Activated CD4-positive, alpha-beta T cell treated with anti-CD3 and anti-CD28 coated beads, Interleukin-2, amount 50 U/mL, for 24 hours (primary cell): ENCODE measurements around the gene PTPRC.

Source experiments
- DNase-seq, 2 donors: peaks; one replicate each; pipeline ENCODE4 v3.0.0-alpha.2; 2020; ENCODE audit warnings: low read depth in 1 of 2, low spot score in 1 of 2

The PTPRC gene

GRCh38 chr1:198641966-198642668 is 3.3 kb downstream of the PTPRC start:
- DNase-seq, result no peak

GRCh38 chr1:198642983-198643382 is 4.1 kb downstream of the PTPRC start:
- DNase-seq, result no peak

- DNase-seq, result no peak
Measured at GRCh38 chr1:198643808-198644207, 5.0 kb downstream of the PTPRC start.

- no peak for DNase-seq
Measured at GRCh38 chr1:198647055-198647454, 8.2 kb downstream of the PTPRC start.

DNA sequence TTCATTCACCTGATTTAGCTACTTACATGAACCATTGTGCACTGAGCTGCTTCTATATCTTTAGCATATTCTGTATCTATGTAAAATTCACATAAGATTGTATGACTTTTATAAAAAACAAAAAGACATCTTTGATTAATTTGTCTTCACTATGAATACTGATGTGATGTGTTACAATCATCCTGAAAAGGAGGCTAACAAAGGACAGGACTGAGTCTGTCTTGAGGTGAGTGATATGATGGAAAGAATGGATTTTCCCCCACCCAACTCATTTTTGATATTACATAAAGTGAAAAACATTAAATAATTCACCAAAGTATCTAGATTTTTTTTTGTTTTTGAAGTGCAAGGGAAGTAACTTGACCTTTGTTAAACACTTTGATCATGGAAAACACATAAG is 9.8 kb downstream of the PTPRC start:
- no peak for DNase-seq

GRCh38 chr1:198649232-198649967 is 10.6 kb downstream of the PTPRC start:
- DNase-seq, result no peak

DNA sequence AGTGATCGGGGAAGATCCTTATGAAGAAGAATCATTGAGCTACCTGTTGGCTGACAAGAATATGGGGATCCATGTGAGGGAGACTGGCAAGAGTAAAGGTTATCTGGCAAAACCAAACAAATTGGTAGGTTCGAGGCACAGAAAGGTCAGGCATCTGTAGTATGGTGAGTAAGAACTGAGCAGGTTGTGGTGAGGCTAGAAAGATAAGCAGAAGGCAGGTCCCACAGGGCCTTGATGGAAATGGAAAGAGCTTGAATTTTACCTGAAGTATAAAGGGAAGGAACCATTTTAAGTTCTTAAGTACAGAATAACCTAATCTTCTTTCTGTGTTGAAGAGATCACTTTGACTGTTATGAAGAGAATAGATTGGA is 11.1 kb downstream of the PTPRC start:
- DNase-seq, result no peak

- no peak for DNase-seq
Measured at GRCh38 chr1:198650506-198650905, 11.7 kb downstream of the PTPRC start.

- no peak for DNase-seq
Measured at GRCh38 chr1:198651650-198652400, 13.0 kb downstream of the PTPRC start.

DNA sequence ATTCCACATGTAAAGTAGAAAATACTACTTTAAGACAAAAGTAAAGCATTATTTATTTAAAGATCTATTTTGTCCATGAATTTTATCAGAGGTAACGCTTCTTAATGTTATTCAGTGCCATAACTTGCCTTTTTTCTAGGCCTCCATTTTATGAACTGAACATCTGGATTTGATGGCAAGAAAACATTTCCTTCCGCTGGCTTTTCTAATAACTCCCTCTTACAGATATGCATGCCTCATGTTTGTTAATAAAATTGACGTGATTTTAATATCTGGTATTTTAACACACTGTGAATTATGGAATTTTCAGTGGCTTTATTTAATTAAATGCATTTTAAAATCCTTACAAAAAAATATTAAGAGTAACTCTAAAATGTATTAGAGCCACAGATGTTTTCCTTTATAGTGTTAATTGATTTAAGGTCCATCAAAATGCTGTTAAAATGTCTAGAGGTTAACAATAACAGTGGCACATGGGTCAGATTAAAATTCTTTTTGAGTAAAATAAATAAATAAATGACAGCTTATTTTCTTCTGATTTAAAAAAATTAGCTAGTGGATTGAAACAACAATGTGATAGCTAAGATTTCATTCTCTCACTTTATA is 15.1 kb downstream of the PTPRC start:
- no peak for DNase-seq

DNA sequence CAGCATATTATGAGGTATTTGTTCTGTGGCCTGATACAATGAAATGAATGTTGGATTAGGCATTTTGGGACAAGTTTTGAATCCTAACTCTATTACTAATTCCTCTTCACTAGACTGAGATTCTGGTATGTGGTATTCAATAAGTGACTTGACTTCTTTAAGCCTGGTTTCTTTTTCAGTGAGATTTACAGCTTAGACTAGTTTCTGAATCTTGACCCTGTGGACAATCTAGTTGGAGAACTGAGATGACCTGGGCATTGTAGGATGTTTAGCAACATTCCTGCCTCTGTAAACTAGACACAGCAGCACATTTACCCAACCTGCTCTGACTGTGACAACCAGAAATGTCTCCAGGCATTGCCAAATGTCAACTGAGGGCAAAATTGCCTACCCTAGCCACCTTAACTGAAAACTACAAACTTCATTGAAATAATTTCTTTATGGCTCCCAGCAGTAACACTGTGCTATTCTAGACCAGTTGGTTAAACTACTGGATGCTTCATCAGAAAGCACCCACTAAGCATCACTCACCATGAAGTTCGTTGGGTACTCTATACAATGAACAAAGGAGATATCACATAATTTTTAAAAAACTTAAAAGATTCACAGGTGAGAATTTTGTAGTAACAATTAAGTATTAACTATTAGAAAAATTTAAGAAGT is 16.8 kb downstream of the PTPRC start:
- no peak for DNase-seq

DNA sequence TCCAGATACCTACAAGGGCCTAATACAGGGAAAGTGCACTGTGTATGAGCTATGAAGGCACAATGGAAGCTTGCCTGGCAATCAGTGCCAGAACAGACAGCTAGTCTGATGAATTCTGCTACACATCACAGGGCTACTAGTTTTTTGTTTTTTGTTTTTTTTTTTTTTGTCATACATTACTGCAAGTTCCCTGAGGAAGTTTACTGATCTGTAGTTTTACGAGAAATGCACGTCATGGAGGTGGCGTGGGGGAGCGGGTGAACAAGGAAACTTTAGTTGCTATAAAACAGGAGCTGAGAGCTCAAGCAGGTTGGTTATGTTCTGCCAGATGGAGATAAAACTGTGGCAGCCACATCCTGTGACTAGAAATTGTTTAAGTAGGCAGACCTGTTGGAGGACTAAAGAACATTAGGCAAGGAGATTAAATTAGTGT is 17.7 kb downstream of the PTPRC start:
- peak in 1 of 2 donors; percentile 62 for DNase-seq

DNA sequence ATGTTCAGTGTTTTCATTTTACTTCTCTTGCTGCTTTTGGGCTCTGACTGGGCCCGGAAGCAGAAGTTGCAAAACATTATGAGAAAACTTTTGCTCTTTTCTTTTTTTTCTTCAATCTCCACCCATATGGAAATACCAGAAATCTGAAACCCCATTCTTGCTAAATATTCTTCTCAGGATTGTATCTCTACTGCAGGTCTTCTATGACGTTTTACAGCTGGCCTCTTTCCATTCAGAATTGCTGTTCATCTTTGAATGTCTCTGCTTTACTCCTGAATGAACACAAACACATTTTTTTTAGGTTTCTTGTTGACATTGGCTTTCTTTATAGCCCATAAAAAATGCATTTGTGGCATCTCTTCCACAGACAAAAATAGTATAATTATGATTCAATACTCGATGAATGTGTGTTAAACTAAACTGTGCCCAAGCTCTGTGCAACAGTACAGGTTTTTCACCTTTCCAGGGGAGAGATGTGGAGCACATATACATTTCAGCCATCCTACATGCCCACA is 18.8 kb downstream of the PTPRC start:
- no peak for DNase-seq

- DNase-seq, result no peak
Measured at GRCh38 chr1:198660341-198661261, 21.8 kb downstream of the PTPRC start.

- DNase-seq, result no peak
Measured at GRCh38 chr1:198662821-198663220, 24.0 kb downstream of the PTPRC start.

- no peak for DNase-seq
Measured at GRCh38 chr1:198664068-198664788, 25.4 kb downstream of the PTPRC start.

- no peak for DNase-seq
Measured at GRCh38 chr1:198667186-198667585, 28.3 kb downstream of the PTPRC start.

DNA sequence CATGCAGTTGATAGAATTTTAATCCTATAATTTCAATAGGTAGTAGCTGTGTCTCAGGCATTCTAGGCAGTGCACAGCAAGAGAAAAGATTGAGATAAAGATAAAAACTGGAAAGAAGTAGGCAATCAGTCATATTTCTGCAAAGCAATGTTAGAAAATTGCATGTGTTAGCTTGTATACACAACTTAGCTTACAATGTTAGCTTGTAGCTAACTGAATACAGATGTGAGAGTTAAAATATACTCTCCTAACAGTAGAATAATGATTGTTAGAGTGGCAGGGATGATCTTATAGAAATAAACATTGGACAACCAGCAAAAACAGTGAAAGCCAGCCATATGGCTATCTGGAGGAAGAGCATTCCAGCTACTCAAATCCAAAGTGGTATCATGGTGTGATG is 29.0 kb downstream of the PTPRC start:
- no peak for DNase-seq

DNA sequence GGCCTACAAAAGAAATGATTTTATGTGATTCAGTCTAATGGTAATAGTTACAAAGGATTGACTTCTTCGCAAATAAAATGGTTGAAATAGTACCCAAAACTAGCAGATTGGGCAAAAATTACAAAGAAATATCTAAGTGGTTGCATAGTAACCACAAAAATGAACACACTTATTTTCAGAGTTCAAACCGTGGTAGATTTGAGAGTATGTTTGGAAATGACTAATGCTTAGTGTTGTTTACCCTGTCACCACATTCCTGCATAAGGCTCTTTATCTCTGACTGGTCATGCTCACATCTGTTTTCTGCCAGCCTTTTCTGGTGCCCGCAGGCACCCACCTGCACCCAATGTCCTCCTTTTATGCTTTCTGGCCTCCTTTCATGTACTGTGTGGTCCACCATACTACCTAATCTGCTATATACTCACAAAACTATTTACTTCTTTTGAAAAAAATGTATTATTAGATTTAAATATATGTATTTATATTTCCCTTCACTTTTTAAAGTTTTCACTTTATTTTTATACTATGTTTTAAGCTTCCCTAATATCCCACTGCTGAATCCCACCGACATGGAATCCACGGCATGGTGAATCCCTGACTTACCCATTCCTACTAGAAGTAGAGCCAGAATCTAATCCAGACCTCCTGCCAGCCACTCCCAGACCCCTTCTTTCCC is 30.3 kb downstream of the PTPRC start:
- no peak for DNase-seq
